GM06990 (cell line): ENCODE measurements around the gene VARS1.

Experiments
- DNase-seq: peaks from one replicate; pipeline ENCODE4 v3.0.0-alpha.2; 2011; ENCODE audit not compliant: insufficient read length; ENCODE audit errors: extremely low read depth
- H3K27me3 ChIP-seq: replicated peaks from 2 replicates; pipeline ENCODE4 v1.6.0; 2011; ENCODE audit warnings: low read length; ENCODE audit not compliant: control insufficient read depth, insufficient read depth
- H3K36me3 ChIP-seq: 2 replicates; pipeline ENCODE4 v1.5.1; 2011; ENCODE audit warnings: low read length; ENCODE audit not compliant: control insufficient read depth, insufficient read depth
- H3K4me3 ChIP-seq: replicated peaks from 2 replicates; pipeline ENCODE4 v1.5.1; 2011; ENCODE audit warnings: low read depth, mild to moderate bottlenecking, control low read depth, low read length
- CTCF ChIP-seq: IDR thresholded peaks from 2 replicates; pipeline ENCODE4 v1.5.1; 2011; ENCODE audit warnings: low read length, control low read depth, mild to moderate bottlenecking, inconsistent platforms; ENCODE audit not compliant: insufficient read depth, poor library complexity, severe bottlenecking

Gene VARS1

GRCh38 chr6:31763619-31763940 lies 32.0 kb downstream of the VARS1 start:
- Histone ChIP-seq H3K36me3 (peaks cover 21% of the 10 kb centered on the region), H3K27me3 (no peaks in the 10 kb centered on the region), H3K4me3 (no peak overlapping the region)
- no peak for DNase-seq
- no peak for TF ChIP-seq CTCF

- no peak for TF ChIP-seq CTCF
- Histone ChIP-seq H3K27me3 (no peaks in the 10 kb centered on the region), H3K4me3 (no peak overlapping the region), H3K36me3 (peaks cover 23% of the 10 kb centered on the region)
- no peak for DNase-seq
These were observed 32.5 kb downstream of the VARS1 start for GRCh38 chr6:31762878-31763618.

GRCh38 chr6:31762356-31762755 lies 33.2 kb downstream of the VARS1 start, which contains the start of gene SAPCD1:
TSS of gene SAPCD1 (plus strand) at chr6:31762656. CDS start at chr6:31763055, 399 bp downstream.
- Histone ChIP-seq H3K4me3 (no peak within 1 kb of the TSS), H3K27me3 (no peaks in the 10 kb centered on the region), H3K36me3 (peaks cover 23% of the 10 kb centered on the region)
- no peak for TF ChIP-seq CTCF
- no peak for DNase-seq

- no peak for TF ChIP-seq CTCF
- peaks cover 23% of the 10 kb centered on the region for H3K36me3 ChIP-seq
- H3K27me3 ChIP-seq, result no peaks in the 10 kb centered on the region
- no peak overlapping the region for H3K4me3 ChIP-seq
- no peak for DNase-seq
These were observed 34.2 kb downstream of the VARS1 start for GRCh38 chr6:31761343-31761742.

GRCh38 chr6:31760790-31761189 lies 34.8 kb downstream of the VARS1 start:
- Histone ChIP-seq H3K27me3 (no peaks in the 10 kb centered on the region), H3K36me3 (peaks cover 23% of the 10 kb centered on the region), H3K4me3 (no peak overlapping the region)
- DNase-seq, result no peak
- TF ChIP-seq CTCF, result no peak

GRCh38 chr6:31758281-31758680 lies 37.3 kb downstream of the VARS1 start:
- no peak for TF ChIP-seq CTCF
- Histone ChIP-seq H3K36me3 (peaks cover 20% of the 10 kb centered on the region), H3K27me3 (no peaks in the 10 kb centered on the region), H3K4me3 (no peak overlapping the region)
- no peak for DNase-seq
